ENCODE measurements around the gene DNAJB4. TPM values are rescaled to one million over a fixed set of nuclear protein-coding genes. Genes with fewer than 3 reads are reported as not detected.

Gene DNAJB4
- total and polyA plus RNA-seq, 2 of the 13 experiments (the other 11 are each of a cell fraction or from before 2014, with no cell fraction given) = 4.4 to 18.6 TPM

- TF ChIP-seq KLF12 (CRISPR knock-in tag; IDR thresholded peaks at IDR 0.05; ENCODE audit: borderline replicate concordance) (no peak; the same call in 1 of the 2 replicates), HMGA1 (CRISPR knock-in tag; conservative IDR thresholded peaks at IDR 0.05) (no peak), TSC22D2 (CRISPR knock-in tag; IDR thresholded peaks at IDR 0.05; ENCODE audit: borderline replicate concordance) (no peak; the same call in 1 of the 2 replicates), NONO (IDR thresholded peaks at IDR 0.05) (no peak), NONO (CRISPR knock-in tag; conservative IDR thresholded peaks at IDR 0.05) (peak; percentile 81), NCOA5 (CRISPR knock-in tag; IDR thresholded peaks at IDR 0.05) (no peak), ZBTB1 (CRISPR knock-in tag; IDR thresholded peaks at IDR 0.05; ENCODE audit: borderline replicate concordance) (no peak), ZNF468 (CRISPR knock-in tag; IDR thresholded peaks at IDR 0.05) (no peak), RARA (CRISPR knock-in tag; IDR thresholded peaks at IDR 0.05) (no peak), MTA1 (CRISPR knock-in tag; IDR thresholded peaks at IDR 0.05; ENCODE audit: borderline replicate concordance) (no peak; the same call in 1 of the 2 replicates), JARID2 (CRISPR knock-in tag; IDR thresholded peaks at IDR 0.05; ENCODE audit: insufficient replicate concordance) (no peak), THAP8 (CRISPR knock-in tag; IDR thresholded peaks at IDR 0.05; ENCODE audit: borderline replicate concordance) (no peak), ZNF713 (CRISPR knock-in tag; IDR thresholded peaks at IDR 0.05) (no peak), ARID2 (CRISPR knock-in tag; IDR thresholded peaks at IDR 0.05; ENCODE audit: borderline replicate concordance) (no peak; the same call in 1 of the 2 replicates), FOXA1 (IDR thresholded peaks at IDR 0.05) (no peak), FOXA1 (CRISPR knock-in tag; IDR thresholded peaks at IDR 0.05) (peak; percentile 6; the same call in 1 of the 2 replicates), DNMT3B (CRISPR knock-in tag; conservative IDR thresholded peaks at IDR 0.05) (peak; percentile 73; the same call in 1 of the 2 replicates), TMF1 (CRISPR knock-in tag; IDR thresholded peaks at IDR 0.05; ENCODE audit: low read depth) (no peak), IRF1 (CRISPR knock-in tag; IDR thresholded peaks at IDR 0.05; ENCODE audit: low read depth) (no peak), AHR (CRISPR knock-in tag; IDR thresholded peaks at IDR 0.05) (0 out of 2 replicates have a peak, but pooled peaks have one; percentile 35), ARID3A (IDR thresholded peaks at IDR 0.05; ENCODE audit: low read depth, low read length) (no peak; the same call in 1 of the 2 replicates), ZMYM3 (CRISPR knock-in tag; IDR thresholded peaks at IDR 0.05) (no peak), ZNF460 (CRISPR knock-in tag; IDR thresholded peaks at IDR 0.05; ENCODE audit: borderline replicate concordance) (no peak; the same call in 1 of the 2 replicates), ZBTB25 (CRISPR knock-in tag; IDR thresholded peaks at IDR 0.05) (no peak; the same call in 1 of the 2 replicates), NFIB (CRISPR knock-in tag; IDR thresholded peaks at IDR 0.05; ENCODE audit: borderline replicate concordance) (no peak), ZNF337 (CRISPR knock-in tag; IDR thresholded peaks at IDR 0.05; ENCODE audit: borderline replicate concordance, low read depth) (no peak)
These were observed 25.5 kb upstream of the DNAJB4 start, which contains the start of gene FUBP1 (continued) for GRCh38 chr1:77978969-77979876.
